K562 (cell line): ENCODE data around the gene CDHR1. TPM values are rescaled to one million over a fixed set of nuclear protein-coding genes. Genes with fewer than 3 reads are reported as not detected.

ENCODE experiments used
- KAT8 ChIP-seq: fragments of 450-650 bp; IDR thresholded peaks from 2 replicates; pipeline ENCODE4 v1.6.1; 2016; ENCODE audit warnings: low read depth, mild to moderate bottlenecking
- MGA ChIP-seq: fragments of 450-650 bp; IDR thresholded peaks from 2 replicates; pipeline ENCODE4 v1.6.1; 2016; ENCODE audit warnings: mild to moderate bottlenecking, moderate library complexity
- OTX1 ChIP-seq: fragments of 450-650 bp; formaldehyde crosslinking; IDR thresholded peaks from 2 replicates; pipeline ENCODE4 v1.4.0; 2022; ENCODE audit warnings: mild to moderate bottlenecking
- PBX2 ChIP-seq, 2 experiments: IDR thresholded peaks in 1 of 2; conservative IDR thresholded peaks in 1 of 2; 2 replicates each; pipeline ENCODE4 v1.6.1; 2016; ENCODE audit warnings: low read depth in 2 of 2, mild to moderate bottlenecking in 1 of 2, missing compliant biosample characterization in 1 of 2, missing genetic modification characterization in 1 of 2, moderate library complexity in 1 of 2
- THRB ChIP-seq: fragments of 450-650 bp; formaldehyde crosslinking; conservative IDR thresholded peaks from 2 replicates; pipeline ENCODE4 v1.4.0; 2022; ENCODE audit warnings: mild to moderate bottlenecking, missing genetic modification characterization
- TOE1 ChIP-seq, 2 experiments: fragments of 450-650 bp in 1 of 2; sonication (generic) in 1 of 2; formaldehyde crosslinking in 1 of 2; IDR thresholded peaks; 2 replicates each; pipeline versions ENCODE4 v1.7.1 to v1.8.0; 2016 to 2022; ENCODE audit warnings: borderline replicate concordance in 2 of 2, mild to moderate bottlenecking in 2 of 2, antibody characterized with exemption in 1 of 2, inconsistent platforms in 1 of 2, low read depth in 1 of 2, missing genetic modification reagents in 1 of 2, moderate library complexity in 1 of 2
- ZNF717 ChIP-seq: fragments of 250-450 bp; sonication (Bioruptor Pico); IDR thresholded peaks from 2 replicates; pipeline ENCODE4 v1.5.0; 2021
- ZNF785 ChIP-seq: fragments of 250-450 bp; sonication (Bioruptor Pico); IDR thresholded peaks from 2 replicates; pipeline ENCODE4 v1.4.0; 2020; ENCODE audit warnings: mild to moderate bottlenecking
- polyA plus RNA-seq, 8 experiments: library from polyadenylated mRNA; depleted of rRNA in 4 of 8; stranded (reverse) in 5 of 8; unstranded in 3 of 8; fragments of >200 nt; fragmentation: Nextera tagmentation in 2 of 8; fragmentation: Illumina TruSeq in 1 of 8; extraction: Ambion mirVana in 2 of 8; extraction: Trizol in 1 of 8; gene quantifications; 2 replicates each; pipeline versions ENCODE4 v1.2.1 to v1.2.3, GENCODE V29; 2011 to 2014; ENCODE audit warnings: inconsistent platforms in 1 of 8, missing spikeins in 1 of 8
- total RNA-seq, 7 experiments: library from RNA; depleted of rRNA in 6 of 7; stranded (reverse); fragments of >200 nt in 6 of 7; fragmentation: Illumina TruSeq in 2 of 7; extraction: Trizol in 2 of 7; gene quantifications; 2 replicates each; pipeline versions ENCODE4 v1.2.1 to v1.2.3, GENCODE V29; 2011 to 2021; ENCODE audit warnings: low replicate concordance in 1 of 7

The CDHR1 gene
- total and polyA plus RNA-seq, 9 of the 15 experiments (the other 6 are each of a cell fraction or from before 2014, with no cell fraction given) = 0.03 to 0.99 (median 0.20) TPM

- no peak for TF ChIP-seq MGA
- no peak for TF ChIP-seq ZNF785 (CRISPR knock-in tag)
- no peak for TF ChIP-seq PBX2 (CRISPR knock-in tag; IDR thresholded peaks at IDR 0.05; ENCODE audit: low read depth)
- 0 out of 2 replicates have a peak, but pooled peaks have one; percentile 26 for TF ChIP-seq PBX2 (tag; conservative IDR thresholded peaks at IDR 0.05; ENCODE audit: low read depth)
- TF ChIP-seq TOE1 (IDR thresholded peaks at IDR 0.05; ENCODE audit: borderline replicate concordance) = 0 out of 2 replicates have a peak, but pooled peaks have one; percentile 16
- no peak for TF ChIP-seq TOE1 (CRISPR knock-in tag; IDR thresholded peaks at IDR 0.05; ENCODE audit: borderline replicate concordance, low read depth)
- no peak for TF ChIP-seq KAT8
- TF ChIP-seq OTX1 (CRISPR knock-in tag) = peak; percentile 76; the same call in 1 of the 2 replicates
- no peak for TF ChIP-seq ZNF717 (CRISPR knock-in tag)
- TF ChIP-seq THRB (CRISPR knock-in tag) = 0 out of 2 replicates have a peak, but pooled peaks have one; percentile 79
Measured at GRCh38 chr10:84205049-84205852, 10.9 kb downstream of the CDHR1 start (continued).
